SIG-M5 treated with dmso at 0.1 percent for 504 hours (cell line): Measurements from ENCODE around the gene RFX3.

ENCODE experiments used
- DNase-seq: peaks from one replicate; lab custom pipeline; 2025; ENCODE audit not compliant: unreplicated experiment; lab: John Stamatoyannopoulos, UW

Gene RFX3

GRCh38 chr9:3239240-3239639 is 286.6 kb downstream of the RFX3 start:
- no peak for DNase-seq

GRCh38 chr9:3238236-3238635 is 287.6 kb downstream of the RFX3 start:
- no peak for DNase-seq

- no peak for DNase-seq
Observed at GRCh38 chr9:3237121-3237520, 288.7 kb downstream of the RFX3 start.

GRCh38 chr9:3235497-3235896 is 290.3 kb downstream of the RFX3 start:
- DNase-seq, result no peak

- no peak for DNase-seq
Observed at GRCh38 chr9:3224931-3225330, 300.9 kb downstream of the RFX3 start.

GRCh38 chr9:3215658-3216057 is 310.1 kb downstream of the RFX3 start:
- no peak for DNase-seq

- DNase-seq, result no peak
Observed at GRCh38 chr9:3214741-3215140, 311.1 kb downstream of the RFX3 start.

GRCh38 chr9:3205421-3206095 is 320.2 kb downstream of the RFX3 start:
- DNase-seq, result no peak

GRCh38 chr9:3200331-3200774 is 325.4 kb downstream of the RFX3 start:
- no peak for DNase-seq

- DNase-seq, result no peak
Observed at GRCh38 chr9:3193791-3194190, 332.0 kb downstream of the RFX3 start.

GRCh38 chr9:3191715-3192114 is 334.1 kb downstream of the RFX3 start:
- no peak for DNase-seq

- no peak for DNase-seq
Observed at GRCh38 chr9:3189113-3189861, 336.5 kb downstream of the RFX3 start.

GRCh38 chr9:3186751-3187150 is 339.1 kb downstream of the RFX3 start:
- no peak for DNase-seq

GRCh38 chr9:3181049-3181953 is 344.5 kb downstream of the RFX3 start:
- DNase-seq, result no peak

- DNase-seq, result no peak
Observed at GRCh38 chr9:3180696-3181048, 345.1 kb downstream of the RFX3 start.

GRCh38 chr9:3179711-3180110 is 346.1 kb downstream of the RFX3 start:
- DNase-seq, result no peak

- DNase-seq, result no peak
Observed at GRCh38 chr9:3177936-3178335, 347.9 kb downstream of the RFX3 start.

- DNase-seq, result no peak
Observed at GRCh38 chr9:3177146-3177761, 348.5 kb downstream of the RFX3 start.

- DNase-seq, result no peak
Observed at GRCh38 chr9:3173374-3173773, 352.4 kb downstream of the RFX3 start.

GRCh38 chr9:3170819-3171218 is 355.0 kb downstream of the RFX3 start:
- DNase-seq, result no peak
